NCI-H2107 (cell line): ENCODE results near the gene TNIK.

ENCODE experiments used
- DNase-seq: peaks from one replicate; lab custom pipeline; 2025; lab: John Stamatoyannopoulos, UW

Gene TNIK

DNA sequence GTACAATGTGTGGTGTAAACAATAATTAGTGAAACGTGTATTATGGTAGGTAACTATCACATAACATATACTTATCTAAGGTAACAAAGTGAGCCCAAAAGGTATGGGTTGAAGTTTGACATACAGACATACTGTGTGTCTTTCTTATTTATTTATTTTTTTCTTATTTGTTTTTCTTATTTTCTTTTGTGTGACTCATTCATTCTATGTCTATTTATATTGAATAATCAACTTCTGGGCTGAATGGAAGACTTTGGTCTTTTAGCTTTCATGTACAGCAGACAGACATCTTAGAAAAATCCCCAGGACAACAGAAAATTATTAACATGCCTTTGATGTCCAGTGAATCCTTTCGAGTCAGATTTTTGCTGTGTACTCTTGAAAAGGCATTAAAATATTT is 233.4 kb downstream of the TNIK start:
- DNase-seq: no peak

DNA sequence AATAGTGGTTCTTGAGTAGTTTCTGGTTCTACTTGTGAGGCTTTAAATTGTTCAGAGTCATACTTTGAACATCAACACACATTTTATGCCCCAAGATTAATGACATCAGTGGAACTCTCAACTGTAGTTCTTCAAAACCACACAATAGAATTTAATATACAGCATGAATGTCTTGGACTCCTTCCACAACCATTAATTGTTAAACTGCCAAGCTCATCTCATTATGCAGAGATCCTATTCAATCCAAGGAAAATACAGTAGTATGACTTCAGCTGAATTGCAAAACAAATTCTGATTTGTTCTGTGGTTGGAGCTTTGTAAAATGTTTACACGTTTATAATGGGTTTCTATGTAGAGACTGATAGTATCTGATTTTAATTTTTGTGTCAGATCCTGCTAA is 234.5 kb downstream of the TNIK start:
- DNase-seq: peak; percentile 56

DNA sequence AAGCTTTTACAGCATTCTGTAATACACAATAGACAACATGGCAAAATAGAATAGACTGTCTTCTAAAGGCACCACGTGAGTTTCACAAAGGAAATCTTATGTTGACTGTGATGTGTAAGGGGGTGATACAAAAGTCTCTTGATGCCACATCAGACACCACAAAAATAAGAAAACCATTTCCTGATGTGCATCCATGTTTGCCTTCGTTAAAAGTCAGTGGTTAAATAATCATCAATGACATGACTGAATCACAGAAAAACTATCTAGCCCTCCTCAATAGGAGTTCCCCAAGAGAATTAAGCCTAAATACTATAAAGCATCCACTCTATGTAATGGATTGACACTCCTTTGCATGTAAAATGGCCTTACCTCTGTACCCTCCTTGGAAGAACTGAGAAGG is 235.0 kb downstream of the TNIK start:
- no peak for DNase-seq

DNA sequence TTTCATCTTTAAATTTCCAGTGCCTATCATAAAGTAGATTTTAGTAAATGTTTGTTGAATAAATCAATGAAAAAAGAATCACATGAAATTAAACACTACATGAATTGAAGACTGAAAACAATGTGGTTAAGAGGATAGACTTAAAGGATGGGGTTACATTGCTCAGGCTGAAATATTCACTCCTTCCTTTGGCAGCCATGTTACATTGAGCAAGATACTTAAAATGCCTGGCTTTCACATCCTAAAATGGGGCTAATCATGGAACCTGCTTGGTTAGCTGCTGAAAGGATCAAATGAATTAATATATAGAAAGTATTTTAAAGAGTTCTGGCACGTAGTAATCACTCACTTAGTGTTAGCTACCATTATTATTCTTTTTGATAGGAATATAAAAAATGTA is 236.8 kb downstream of the TNIK start:
- DNase-seq: no peak

DNA sequence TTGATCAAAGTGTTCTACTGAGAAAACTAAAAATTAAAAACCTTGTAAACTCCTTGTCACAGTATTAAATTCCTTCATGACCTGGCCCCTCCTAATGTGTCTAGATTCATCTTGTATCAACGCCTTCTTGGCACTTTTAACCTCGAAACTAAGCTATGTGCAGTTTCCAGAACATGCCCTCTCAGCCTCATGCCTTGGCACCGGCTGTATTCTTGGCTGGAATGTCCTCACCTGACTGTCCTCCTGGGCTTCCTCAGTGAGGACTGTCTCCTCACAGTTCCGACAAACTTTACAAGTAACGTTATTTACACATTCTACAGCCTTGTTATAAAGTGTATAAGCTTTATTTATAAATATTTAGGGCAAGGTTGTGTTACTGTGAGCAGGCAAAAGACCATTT is 237.2 kb downstream of the TNIK start:
- DNase-seq: no peak

DNA sequence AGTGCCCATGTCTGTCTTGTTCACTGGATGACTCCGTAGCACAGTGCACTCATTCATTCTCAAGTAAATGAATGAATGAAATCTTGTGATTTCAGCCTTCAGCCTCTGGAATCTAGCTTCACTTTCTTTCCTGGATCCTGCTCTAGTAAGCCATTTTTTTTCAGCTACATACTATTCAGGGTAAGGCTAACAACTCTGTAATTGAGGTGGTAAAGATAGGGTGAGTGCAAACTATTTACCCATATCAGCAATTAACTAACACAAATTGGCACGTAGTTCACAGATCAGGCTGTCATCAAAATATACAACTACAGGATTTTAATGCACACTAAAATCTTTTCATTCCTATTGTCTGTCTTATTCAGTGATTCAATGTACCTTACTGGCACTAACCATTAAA is 238.6 kb downstream of the TNIK start:
- no peak for DNase-seq

DNA sequence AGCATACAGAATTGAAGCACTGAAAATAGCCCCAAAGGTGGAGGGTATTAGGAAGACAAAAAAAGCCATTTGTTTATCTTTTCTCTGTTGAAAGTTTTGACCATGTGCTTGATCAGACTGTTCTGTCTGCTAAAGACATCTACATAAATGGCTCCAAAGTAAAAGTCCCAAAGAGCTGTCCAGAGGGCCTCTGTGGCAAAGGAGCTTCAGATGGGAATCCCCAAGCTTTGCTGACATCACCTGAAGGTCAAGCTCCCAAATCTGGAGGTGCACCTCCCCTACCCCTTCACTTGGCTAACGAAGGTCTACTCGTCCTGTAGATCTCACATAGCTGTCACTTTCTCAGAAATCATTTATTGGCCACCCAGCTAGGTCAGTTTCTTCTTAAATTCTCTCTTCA is 239.1 kb downstream of the TNIK start:
- DNase-seq: no peak

DNA sequence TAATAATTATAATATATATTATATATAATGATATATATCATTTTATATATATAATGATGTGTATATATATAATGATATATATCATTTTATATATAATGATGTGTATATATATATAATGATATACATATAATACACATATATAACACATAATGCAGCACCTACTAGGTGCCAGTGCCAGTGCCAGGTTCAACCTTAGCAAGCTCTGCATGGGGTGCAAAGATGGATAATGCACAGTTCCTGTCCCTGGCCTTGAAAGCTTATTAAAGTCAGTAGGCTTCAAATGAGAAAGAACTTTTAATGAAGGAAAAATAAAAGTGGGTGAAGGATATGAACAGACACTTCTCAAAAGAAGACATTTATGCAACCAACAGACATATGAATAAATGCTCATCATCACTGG is 240.9 kb downstream of the TNIK start:
- DNase-seq: no peak

DNA sequence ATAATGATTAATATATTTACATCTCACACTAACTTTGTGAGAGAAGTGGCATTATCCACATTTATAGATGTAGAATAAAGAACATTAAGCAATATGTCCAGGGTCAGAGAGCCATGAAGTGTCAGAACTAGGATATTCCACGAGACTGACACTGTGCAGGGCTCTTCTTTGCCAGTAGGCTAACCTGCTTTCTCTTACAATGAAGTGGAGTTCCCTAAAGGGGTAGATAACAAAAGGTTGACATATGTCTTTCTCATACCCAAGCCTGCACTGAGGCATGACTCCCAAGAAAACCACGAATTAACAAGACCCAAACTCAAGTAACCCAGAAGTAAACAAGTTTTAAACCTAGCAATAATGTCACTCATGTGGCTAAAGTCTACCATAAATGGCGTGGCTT is 242.1 kb downstream of the TNIK start:
- no peak for DNase-seq

DNA sequence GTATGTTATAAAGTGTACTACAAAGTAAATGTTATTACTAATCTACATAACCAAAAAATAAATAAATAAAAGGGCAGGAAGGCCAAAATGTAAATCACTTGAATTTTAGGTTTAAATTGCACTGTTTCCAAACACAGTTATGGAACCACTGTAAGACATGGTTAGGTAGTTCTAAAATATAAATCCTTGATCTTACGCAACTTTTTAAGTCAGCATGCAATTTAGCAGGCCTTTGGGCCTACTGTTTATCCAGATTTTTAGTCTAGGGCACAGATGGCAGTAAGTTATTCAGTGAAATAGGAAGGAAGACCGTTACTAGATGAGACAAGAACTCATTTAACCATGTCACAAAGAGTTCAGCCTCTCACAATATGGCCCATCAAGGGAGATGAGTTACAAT is 246.3 kb downstream of the TNIK start:
- no peak for DNase-seq

DNA sequence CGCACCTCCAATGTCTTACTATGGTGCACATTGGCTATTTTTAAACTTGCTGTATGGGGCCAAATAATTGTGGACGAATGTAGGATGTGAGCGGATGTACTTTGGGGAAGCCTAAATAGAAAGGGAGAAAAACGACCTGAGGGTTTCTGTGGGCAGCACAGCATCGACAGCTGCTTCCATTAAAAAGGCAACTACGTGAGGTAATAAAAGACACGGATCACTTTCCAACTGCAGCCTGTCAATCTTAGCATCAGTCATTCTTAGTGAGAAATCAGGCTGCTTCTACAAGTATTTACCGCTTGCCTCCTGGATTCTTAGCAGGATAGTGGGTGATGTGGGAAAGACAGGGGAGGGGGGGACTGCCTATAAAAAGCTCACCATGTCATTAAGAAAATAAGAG is 247.0 kb downstream of the TNIK start:
- DNase-seq: no peak

DNA sequence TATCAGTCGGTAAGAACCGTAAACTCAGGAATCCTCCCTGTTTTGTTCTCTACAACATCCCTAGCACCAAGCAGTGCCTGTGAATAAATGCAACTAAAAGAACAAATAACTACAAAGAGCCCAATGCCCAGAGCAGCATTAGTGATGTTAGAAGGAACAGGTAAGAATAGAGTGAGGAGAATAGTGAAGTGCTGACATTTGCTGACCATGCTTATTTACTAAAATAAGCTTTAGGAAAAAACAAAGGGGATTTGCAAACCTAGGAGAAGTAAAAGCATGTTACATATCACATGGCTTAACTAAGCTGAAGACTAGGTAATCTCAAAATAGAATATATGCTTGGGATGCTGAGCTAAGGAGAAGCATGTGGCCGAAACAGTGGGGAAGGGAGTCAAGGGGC is 247.6 kb downstream of the TNIK start:
- no peak for DNase-seq

DNA sequence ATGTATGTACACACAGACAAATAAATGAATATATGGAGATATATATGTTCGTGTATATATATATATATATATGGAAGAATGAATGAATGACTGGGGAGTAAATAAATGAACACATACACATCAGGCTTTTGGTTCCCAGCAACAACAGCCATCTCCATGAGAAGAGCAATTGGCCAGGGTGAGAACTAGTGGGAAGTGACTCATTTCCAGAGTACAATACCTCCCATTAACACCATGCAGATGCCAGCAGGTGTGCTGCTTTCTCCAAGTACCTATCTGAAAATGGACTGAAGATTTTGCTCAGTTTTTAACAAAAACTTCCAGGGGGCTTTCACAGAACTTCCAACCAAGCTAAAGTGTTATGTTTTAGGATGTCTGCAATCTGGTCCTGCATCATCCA is 253.9 kb downstream of the TNIK start:
- no peak for DNase-seq

DNA sequence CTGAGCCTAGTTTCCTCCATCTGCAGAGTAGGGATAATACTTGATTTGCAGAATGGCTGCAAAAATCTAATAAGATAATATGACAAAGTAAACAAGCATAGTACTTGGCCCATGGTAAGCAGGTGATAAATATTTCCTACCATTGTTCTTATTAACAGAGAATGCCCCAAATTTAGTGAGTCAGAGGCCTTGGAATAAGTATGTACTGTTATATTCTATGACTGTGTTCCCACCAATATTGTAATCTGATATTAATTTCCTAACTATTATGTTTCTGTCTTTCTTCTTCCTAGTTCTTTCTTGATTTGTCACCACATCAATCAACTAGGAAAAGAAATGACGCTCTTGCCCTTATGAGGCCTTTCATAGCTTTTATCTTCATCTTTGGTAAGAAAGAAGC is 255.3 kb downstream of the TNIK start:
- no peak for DNase-seq

DNA sequence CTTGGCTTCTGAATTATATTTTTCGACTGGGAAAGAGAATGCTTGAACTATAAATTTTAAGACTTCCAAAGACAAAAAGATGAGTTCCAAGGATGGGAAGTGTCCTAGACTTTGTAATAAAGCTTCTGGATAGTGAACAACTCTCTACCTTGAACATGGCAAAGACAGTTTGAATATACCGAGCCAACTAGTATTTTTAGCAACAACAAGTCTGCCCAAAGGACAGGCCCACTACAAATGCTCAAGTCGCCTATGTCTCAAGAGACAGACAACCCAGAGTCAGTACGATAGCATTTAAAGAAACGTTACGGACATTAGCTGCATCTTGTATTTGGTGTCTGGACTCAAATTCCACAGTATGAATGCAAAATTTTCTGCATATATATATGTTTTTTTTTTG is 258.4 kb downstream of the TNIK start:
- DNase-seq: no peak

DNA sequence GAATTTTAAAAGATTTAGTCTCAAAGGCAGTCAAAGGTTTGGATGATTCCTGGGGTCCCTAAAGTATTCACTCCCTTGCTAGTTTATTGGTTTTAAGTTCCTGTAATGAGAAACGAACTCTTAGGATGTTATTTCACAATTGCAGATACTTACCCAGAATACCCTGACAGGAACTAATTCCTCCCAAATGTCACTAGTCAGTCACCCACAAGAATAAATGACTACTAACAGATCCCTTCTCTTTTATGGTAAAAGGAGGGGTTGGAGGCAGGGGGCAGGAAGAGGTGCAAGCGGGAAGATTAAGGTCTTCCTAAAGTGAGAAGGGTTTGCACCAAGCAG is 259.5 kb downstream of the TNIK start:
- DNase-seq: no peak

DNA sequence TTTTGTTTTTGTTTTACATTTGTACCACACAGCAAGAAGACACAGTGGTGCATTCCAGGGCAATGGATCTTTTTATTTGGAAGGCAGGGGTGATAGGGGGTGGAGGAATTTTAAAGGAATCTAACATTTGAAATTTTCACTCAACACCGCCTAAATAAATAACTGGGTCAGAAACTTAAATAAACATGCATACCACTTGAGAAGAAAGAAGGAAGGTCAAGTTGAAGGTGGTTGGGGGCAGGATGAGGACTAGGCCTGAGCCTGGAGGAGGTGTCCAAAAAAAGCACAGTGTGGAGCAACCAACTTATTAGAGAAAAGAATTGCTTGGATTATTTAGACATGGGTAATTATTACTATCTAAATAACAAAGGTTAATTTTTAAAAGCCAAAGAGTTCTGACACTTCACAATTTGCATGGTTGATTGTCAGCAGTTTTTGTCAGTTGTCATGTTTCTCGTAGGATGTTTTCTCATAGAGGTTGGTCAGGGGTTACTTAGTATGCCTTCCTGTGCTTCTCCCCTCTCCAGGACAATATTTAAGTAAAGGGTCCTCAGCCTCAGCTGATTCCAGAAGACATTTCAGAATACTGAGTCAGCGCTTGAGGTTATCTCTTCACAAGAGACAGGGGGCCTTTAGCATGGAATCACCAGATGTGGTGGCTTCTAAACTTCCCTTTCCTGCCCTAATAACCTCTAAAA is 260.0 kb downstream of the TNIK start:
- no peak for DNase-seq

DNA sequence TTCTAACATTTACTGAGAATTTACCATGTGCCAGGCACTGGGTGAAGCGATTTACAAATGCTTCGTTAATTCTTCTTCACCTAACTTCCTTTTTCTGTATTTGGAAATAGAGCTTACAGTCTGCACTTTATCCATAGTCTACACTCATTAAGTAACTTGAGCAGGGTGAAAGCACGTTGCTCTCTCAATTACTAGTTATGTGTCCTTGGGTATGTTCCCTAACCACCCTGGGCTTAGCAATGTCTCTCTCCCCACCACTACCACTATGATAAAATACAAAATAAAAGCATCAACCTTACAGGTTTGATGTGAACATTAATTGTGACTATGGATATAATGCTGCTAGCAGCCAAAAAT is 260.8 kb downstream of the TNIK start:
- DNase-seq: no peak

DNA sequence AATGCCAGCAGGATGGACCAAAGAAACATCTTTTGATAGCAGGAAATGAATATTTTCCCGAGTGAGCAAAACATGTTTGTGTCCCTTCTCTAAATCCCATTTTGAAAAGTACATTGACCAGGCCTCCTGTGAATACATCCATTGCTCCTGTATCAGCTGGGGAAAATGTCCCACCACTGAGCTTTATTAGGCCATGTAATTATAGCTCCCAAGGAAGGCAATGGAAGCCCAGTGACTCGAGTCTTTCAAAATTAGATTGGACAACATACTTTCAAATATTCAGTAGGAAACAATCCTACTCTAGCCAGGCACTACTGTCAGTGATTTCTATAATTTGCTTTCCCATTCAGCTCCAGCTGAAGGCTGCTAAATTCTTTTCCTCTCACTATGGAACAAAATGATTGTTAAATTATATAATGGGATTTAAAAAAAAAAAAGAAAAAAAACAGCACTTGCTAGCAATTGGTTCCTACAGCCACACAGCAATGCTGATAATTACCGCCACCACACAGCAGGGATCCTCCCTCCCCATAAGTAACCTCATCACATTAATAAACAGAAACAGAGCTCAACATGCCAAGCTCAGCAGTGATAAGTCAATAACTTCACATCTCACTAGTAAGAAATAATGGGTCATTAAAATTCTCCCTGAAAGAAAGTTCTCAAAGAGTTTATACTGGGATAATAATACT is 261.3 kb downstream of the TNIK start:
- DNase-seq: no peak

DNA sequence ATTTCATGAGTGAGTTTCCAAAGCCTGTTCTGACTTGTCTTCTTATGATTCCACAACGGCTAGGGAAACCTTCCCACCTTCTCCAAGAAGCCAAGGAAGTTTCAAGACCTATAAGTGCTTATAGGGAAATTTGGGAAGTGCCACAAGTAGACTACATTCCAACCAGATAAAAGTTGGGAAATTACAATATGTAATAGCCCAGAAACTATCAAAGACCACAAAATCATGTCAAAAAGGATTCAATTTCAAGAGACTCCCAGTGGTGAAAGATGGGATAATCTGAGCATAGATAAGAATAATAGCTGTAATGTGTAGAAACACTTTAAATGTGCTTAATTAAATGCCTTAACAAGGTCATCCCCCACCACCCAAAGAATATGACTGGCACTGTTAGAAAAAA is 264.5 kb downstream of the TNIK start:
- DNase-seq: no peak

DNA sequence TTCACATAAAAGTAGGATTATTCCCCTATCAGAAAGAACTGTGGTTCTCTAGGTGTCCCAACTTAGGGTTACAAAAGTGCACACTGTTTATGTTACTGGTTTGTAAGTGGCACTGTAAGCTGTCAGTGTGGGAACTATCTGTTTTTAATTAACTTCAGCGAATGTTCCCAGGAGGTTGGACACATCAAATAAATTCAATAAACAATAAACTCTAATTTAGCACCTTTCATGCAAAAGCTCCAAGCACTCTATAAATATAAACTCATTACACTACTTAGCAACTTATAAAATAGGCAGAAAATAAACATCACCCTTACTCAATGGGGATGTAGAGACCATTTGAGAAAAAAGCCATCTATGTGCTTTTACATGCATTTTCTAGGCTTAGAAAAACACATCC is 265.2 kb downstream of the TNIK start:
- no peak for DNase-seq

DNA sequence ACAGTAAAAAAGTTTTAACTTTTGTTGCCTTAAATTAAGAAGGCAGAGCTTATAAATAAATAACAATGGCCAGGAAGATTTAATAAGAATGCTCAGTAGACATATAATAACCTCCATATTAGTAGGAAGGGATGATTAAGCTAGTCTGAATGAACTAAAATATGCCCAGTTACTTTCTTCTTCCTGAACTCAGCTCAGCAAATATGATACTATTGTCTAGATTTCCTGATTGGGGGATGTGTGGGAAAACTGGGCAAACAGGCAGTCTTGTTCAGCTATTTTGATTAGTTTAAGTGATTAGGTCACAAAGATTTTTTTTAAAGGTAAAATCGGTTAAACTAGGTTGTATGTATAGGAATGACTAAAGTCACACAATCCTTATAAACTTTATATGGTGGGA is 266.5 kb downstream of the TNIK start:
- no peak for DNase-seq

DNA sequence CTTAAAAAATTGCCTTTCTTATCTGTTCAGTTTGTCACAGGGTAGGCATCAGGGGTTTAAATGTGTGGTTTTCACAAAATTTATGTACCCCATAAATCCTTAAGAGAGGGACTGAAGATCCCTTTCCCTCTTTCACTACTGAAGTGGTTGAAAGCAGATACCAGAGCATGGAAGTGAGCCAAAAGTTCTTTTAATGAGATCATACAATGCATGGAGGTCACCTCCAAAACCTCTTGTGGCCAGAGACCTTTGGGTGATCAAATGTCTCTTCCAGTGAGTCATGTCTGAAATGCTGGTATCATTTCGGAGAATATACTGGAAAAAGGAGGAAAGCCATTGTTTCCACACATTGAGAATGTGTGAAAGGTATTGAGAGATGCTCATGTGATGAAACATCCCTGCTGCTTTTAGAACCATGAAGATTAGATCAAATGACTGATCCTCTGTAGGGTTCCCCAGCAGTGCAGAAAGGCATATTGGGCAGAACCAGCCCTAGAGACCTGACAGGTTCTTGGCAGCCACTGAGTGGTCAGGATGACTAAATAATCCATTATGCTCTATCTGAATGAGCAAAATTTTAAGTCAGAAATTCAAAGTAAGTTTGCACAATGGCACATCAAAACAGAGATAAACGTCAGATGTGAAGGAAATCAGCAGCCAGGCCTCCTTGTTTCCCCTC is 267.9 kb downstream of the TNIK start:
- peak; percentile 88 for DNase-seq

DNA sequence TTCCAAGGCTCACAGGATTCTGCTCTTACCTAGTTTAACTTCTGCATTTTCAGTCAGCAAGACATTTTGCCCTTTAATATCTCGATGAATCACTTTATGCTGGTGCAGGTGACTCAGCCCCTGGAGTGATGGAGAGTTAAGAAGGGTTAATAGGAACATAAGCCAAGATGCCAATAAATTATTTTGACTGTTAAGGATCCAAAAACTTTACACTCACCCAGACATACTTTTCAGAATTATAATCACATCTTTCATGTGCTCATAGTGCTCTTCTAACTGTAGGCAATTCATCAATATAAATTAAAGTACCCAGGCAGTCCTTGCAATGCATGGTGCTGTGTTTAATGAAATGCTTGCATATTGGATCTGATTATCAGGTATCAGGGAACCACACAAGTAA is 269.5 kb downstream of the TNIK start:
- no peak for DNase-seq
